H9 (cell line): Measurements from ENCODE around the gene EIF2S3. TPM values are rescaled to one million over a fixed set of nuclear protein-coding genes. Genes with fewer than 3 reads are reported as not detected.

Source experiments
- DNase-seq: peaks from one replicate; pipeline ENCODE4 v3.0.0-alpha.2; 2017
- H2AFZ ChIP-seq: one replicate; pipeline ENCODE4 v1.6.1; 2013; ENCODE audit warnings: mild to moderate bottlenecking, low read length, control low read depth, moderate library complexity
- H2AK5ac ChIP-seq: 2 replicates; pipeline ENCODE4 v1.6.1; 2013; ENCODE audit warnings: low read length, control low read depth, mixed read lengths; ENCODE audit not compliant: insufficient read length
- H2BK120ac ChIP-seq: one replicate; pipeline ENCODE4 v1.6.1; 2013; ENCODE audit warnings: low read depth, mild to moderate bottlenecking, low read length, control low read depth, inconsistent platforms; ENCODE audit not compliant: poor library complexity, severe bottlenecking
- H2BK12ac ChIP-seq: 2 replicates; pipeline ENCODE4 v1.6.1; 2013; ENCODE audit warnings: low read length, control low read depth, mixed read lengths, low read depth; ENCODE audit not compliant: insufficient read length
- H2BK15ac ChIP-seq: 2 replicates; pipeline ENCODE4 v1.6.1; 2013; ENCODE audit warnings: low read depth, low read length, control low read depth
- H2BK20ac ChIP-seq: one replicate; pipeline ENCODE4 v1.6.1; 2013; ENCODE audit warnings: low read depth, mild to moderate bottlenecking, low read length, control low read depth, inconsistent platforms; ENCODE audit not compliant: poor library complexity, severe bottlenecking
- H2BK5ac ChIP-seq: 2 replicates; pipeline ENCODE4 v1.6.1; 2013; ENCODE audit warnings: low read length, control low read depth, mixed read lengths; ENCODE audit not compliant: insufficient read length
- H3K14ac ChIP-seq: 2 replicates; pipeline ENCODE4 v1.6.1; 2013; ENCODE audit warnings: low read length, control low read depth; ENCODE audit not compliant: insufficient read depth
- H3K18ac ChIP-seq: 2 replicates; pipeline ENCODE4 v1.6.1; 2013; ENCODE audit warnings: low read depth, mild to moderate bottlenecking, mixed read lengths, low read length, control low read depth; ENCODE audit not compliant: insufficient read length
- H3K23ac ChIP-seq: 2 replicates; pipeline ENCODE4 v1.6.1; 2013; ENCODE audit warnings: low read length, control low read depth, mixed read lengths, low read depth; ENCODE audit not compliant: insufficient read length
- H3K23me2 ChIP-seq: 2 replicates; pipeline ENCODE4 v1.6.1; 2013; ENCODE audit warnings: low read depth, mild to moderate bottlenecking, mixed read lengths, low read length, control low read depth; ENCODE audit not compliant: insufficient read length, poor library complexity, severe bottlenecking
- H3K27ac ChIP-seq: 2 replicates; pipeline ENCODE4 v1.5.1; 2013; ENCODE audit warnings: low read length, control low read depth, mixed read lengths, low read depth; ENCODE audit not compliant: insufficient read length
- H3K27me3 ChIP-seq: 2 replicates; pipeline ENCODE4 v1.6.1; 2013; ENCODE audit warnings: low read length, control low read depth, inconsistent platforms; ENCODE audit not compliant: insufficient read depth
- H3K4ac ChIP-seq: 2 replicates; pipeline ENCODE4 v1.6.1; 2013; ENCODE audit warnings: low read depth, mild to moderate bottlenecking, control low read depth, inconsistent platforms, low read length, moderate library complexity
- H3K4me1 ChIP-seq: 2 replicates; pipeline ENCODE4 v1.6.1; 2013; ENCODE audit warnings: low read length, control low read depth, inconsistent platforms; ENCODE audit not compliant: insufficient read depth
- H3K4me2 ChIP-seq: 2 replicates; pipeline ENCODE4 v1.6.1; 2013; ENCODE audit warnings: low read length, control low read depth, mixed read lengths; ENCODE audit not compliant: insufficient read length, insufficient read depth
- H3K56ac ChIP-seq: 2 replicates; pipeline ENCODE4 v1.6.1; 2013; ENCODE audit warnings: low read depth, mild to moderate bottlenecking, mixed read lengths, low read length, control low read depth; ENCODE audit not compliant: insufficient read length
- H3K79me1 ChIP-seq: 2 replicates; pipeline ENCODE4 v1.6.1; 2013; ENCODE audit warnings: low read depth, mild to moderate bottlenecking, moderate library complexity, low read length, control low read depth, inconsistent platforms; ENCODE audit not compliant: insufficient read depth, poor library complexity, severe bottlenecking
- H3K79me2 ChIP-seq: 2 replicates; pipeline ENCODE4 v1.6.1; 2013; ENCODE audit warnings: low read length, control low read depth, inconsistent platforms; ENCODE audit not compliant: insufficient read depth
- H3K9ac ChIP-seq: 2 replicates; pipeline ENCODE4 v1.6.1; 2013; ENCODE audit warnings: low read length, control low read depth, mixed read lengths; ENCODE audit not compliant: insufficient read length; ENCODE audit errors: extremely low read depth
- H3K9me3 ChIP-seq: one replicate; pipeline ENCODE4 v1.6.1; 2013; ENCODE audit warnings: low read depth, low read length, inconsistent platforms; ENCODE audit not compliant: control insufficient read depth
- H3T11ph ChIP-seq: one replicate; pipeline ENCODE4 v1.6.1; 2013; ENCODE audit warnings: mild to moderate bottlenecking, low read length, control low read depth, inconsistent platforms
- H4K20me1 ChIP-seq: one replicate; pipeline ENCODE4 v1.6.1; 2013; ENCODE audit not compliant: control insufficient read depth, insufficient read length, insufficient read depth
- H4K5ac ChIP-seq: 2 replicates; pipeline ENCODE4 v1.6.1; 2013; ENCODE audit warnings: low read depth, mild to moderate bottlenecking, mixed read lengths, low read length, control low read depth; ENCODE audit not compliant: insufficient read length
- H4K8ac ChIP-seq: replicated peaks from 2 replicates; pipeline ENCODE4 v1.6.1; 2013; ENCODE audit warnings: low read length, control low read depth, mixed read lengths, low read depth; ENCODE audit not compliant: insufficient read length
- H4K91ac ChIP-seq: 2 replicates; pipeline ENCODE4 v1.6.1; 2013; ENCODE audit warnings: low read depth, mild to moderate bottlenecking, moderate library complexity, mixed read lengths, low read length, control low read depth; ENCODE audit not compliant: insufficient read length
- H3K27ac Mint-ChIP-seq, 3 experiments: 2 replicates in 2 of 3; 3 replicates in 1 of 3; pipeline ENCODE4 v1.8.0; 2020 to 2021; ENCODE audit warnings: mixed read lengths in 3 of 3, mild to moderate bottlenecking in 1 of 3, moderate library complexity in 1 of 3
- H3K27me3 Mint-ChIP-seq: 2 replicates; pipeline ENCODE4 v1.8.0; 2021; ENCODE audit warnings: low read depth, mild to moderate bottlenecking, moderate library complexity, mixed read lengths
- H3K36me3 Mint-ChIP-seq, 3 experiments: 2 replicates in 2 of 3; 3 replicates in 1 of 3; pipeline ENCODE4 v1.8.0; 2020 to 2021; ENCODE audit warnings: low read depth in 3 of 3, mixed read lengths in 3 of 3; ENCODE audit not compliant: insufficient read depth in 1 of 3
- H3K4me1 Mint-ChIP-seq, 2 experiments: 2 replicates each; pipeline ENCODE4 v1.8.0; 2020; ENCODE audit warnings: mixed read lengths in 2 of 2
- H3K4me3 Mint-ChIP-seq, 2 experiments: 2 replicates in 1 of 2; 3 replicates in 1 of 2; pipeline ENCODE4 v1.8.0; 2020 to 2021; ENCODE audit warnings: mild to moderate bottlenecking in 2 of 2, mixed read lengths in 2 of 2, moderate library complexity in 1 of 2
- H3K9me3 Mint-ChIP-seq, 2 experiments: 2 replicates in 1 of 2; 3 replicates in 1 of 2; pipeline ENCODE4 v1.8.0; 2020; ENCODE audit warnings: mild to moderate bottlenecking in 2 of 2, mixed read lengths in 2 of 2, moderate library complexity in 1 of 2
- WGBS: extraction: QIAGEN DNeasy Blood & Tissue Kit; methylation state at CpG from one replicate; pipeline ENCODE4 v1.1.7; 2013; ENCODE audit warnings: missing lambda C conversion rate, low lambda C conversion rate, mixed read lengths; ENCODE audit not compliant: insufficient read length; ENCODE audit errors: extremely low coverage; 5-methylcytosine and 5-hydroxymethylcytosine counted together
- total RNA-seq: library from RNA; stranded (reverse); gene quantifications from 2 replicates; pipeline ENCODE4 v1.2.1, GENCODE V29; 2021
- TF ChIP-seq, protein P1 (sequence below): fragments of 200-600 bp; sonication (generic); conservative IDR thresholded peaks from 3 replicates; pipeline ENCODE4 v1.8.0; 2021; ENCODE audit warnings: antibody characterized with exemption, mild to moderate bottlenecking

The EIF2S3 gene
- total RNA-seq, 1 experiment from 2014 or later: 598 TPM

DNA sequence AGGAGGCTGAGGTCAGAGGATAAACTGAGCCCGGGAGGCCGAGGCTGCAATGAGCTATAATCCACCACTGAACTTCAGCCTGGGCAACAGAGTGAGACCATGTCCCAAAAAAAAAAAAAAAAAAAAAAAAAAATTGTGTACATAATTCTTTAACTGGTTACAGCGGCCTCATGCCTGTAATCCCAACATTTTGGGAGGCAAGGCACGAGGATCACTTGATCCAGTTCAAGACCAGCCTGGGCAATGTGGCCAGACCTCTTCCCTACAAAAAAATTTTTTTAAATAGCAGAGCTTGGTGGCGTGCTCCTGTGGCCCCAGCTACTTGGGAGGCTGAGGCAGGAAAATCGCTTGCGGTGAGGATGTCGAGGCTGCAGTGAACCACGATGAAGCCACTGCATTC is 37.1 kb upstream of the EIF2S3 start:
- no peaks in the 10 kb centered on the region for H3K9me3 ChIP-seq
- H3K9me3 Mint-ChIP-seq: no peaks in the 10 kb centered on the region
- H2BK15ac ChIP-seq: no peak overlapping the region
- no peak overlapping the region for H4K8ac ChIP-seq
- H3K56ac ChIP-seq: no peak overlapping the region
- H3K27ac ChIP-seq: no peak overlapping the region
- H4K20me1 ChIP-seq: no peaks in the 10 kb centered on the region
- H2BK120ac ChIP-seq: no peak overlapping the region
- no peaks in the 10 kb centered on the region for H3K27me3 ChIP-seq
- no peak overlapping the region for H2BK5ac ChIP-seq
- H3T11ph ChIP-seq: no peak overlapping the region
- peaks cover 2 to 30% (median 21%) of the 10 kb centered on the region in 3 experiments for H3K36me3 Mint-ChIP-seq
- no peaks in the 10 kb centered on the region for H3K27me3 Mint-ChIP-seq
- TF ChIP-seq, protein P1, sequence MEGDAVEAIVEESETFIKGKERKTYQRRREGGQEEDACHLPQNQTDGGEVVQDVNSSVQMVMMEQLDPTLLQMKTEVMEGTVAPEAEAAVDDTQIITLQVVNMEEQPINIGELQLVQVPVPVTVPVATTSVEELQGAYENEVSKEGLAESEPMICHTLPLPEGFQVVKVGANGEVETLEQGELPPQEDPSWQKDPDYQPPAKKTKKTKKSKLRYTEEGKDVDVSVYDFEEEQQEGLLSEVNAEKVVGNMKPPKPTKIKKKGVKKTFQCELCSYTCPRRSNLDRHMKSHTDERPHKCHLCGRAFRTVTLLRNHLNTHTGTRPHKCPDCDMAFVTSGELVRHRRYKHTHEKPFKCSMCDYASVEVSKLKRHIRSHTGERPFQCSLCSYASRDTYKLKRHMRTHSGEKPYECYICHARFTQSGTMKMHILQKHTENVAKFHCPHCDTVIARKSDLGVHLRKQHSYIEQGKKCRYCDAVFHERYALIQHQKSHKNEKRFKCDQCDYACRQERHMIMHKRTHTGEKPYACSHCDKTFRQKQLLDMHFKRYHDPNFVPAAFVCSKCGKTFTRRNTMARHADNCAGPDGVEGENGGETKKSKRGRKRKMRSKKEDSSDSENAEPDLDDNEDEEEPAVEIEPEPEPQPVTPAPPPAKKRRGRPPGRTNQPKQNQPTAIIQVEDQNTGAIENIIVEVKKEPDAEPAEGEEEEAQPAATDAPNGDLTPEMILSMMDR: no peak
- H3K4ac ChIP-seq: no peak overlapping the region
- H4K91ac ChIP-seq: no peak overlapping the region
- H2AK5ac ChIP-seq: no peak overlapping the region
- H3K4me1 Mint-ChIP-seq: peaks cover 8 to 10% of the 10 kb centered on the region in 2 experiments
- no peaks in the 10 kb centered on the region for H3K4me1 ChIP-seq
- no peak for DNase-seq
- no peak overlapping the region for H3K4me2 ChIP-seq
- H3K79me2 ChIP-seq: 0 out of 2 replicates have a peak, but pooled peaks cover 3% of the 10 kb centered on the region
- H3K23ac ChIP-seq: no peak overlapping the region
- no peak overlapping the region for H3K9ac ChIP-seq
- no peak overlapping the region for H3K4me3 Mint-ChIP-seq
- H4K5ac ChIP-seq: no peak overlapping the region
- H3K18ac ChIP-seq: no peak overlapping the region
- no peak overlapping the region for H2BK12ac ChIP-seq
- H3K79me1 ChIP-seq: peaks cover 14% of the 10 kb centered on the region
- no peak overlapping the region for H2BK20ac ChIP-seq
- no peak overlapping the region for H3K14ac ChIP-seq
- no peak overlapping the region for H2AFZ ChIP-seq
- H3K23me2 ChIP-seq: no peaks in the 10 kb centered on the region
- no CpG with 5 or more reads among the region's 9 CpGs for WGBS
- no peak overlapping the region for H3K27ac Mint-ChIP-seq
